ENCODE measurements around the gene ARMC2.

- TF ChIP-seq, protein P1, sequence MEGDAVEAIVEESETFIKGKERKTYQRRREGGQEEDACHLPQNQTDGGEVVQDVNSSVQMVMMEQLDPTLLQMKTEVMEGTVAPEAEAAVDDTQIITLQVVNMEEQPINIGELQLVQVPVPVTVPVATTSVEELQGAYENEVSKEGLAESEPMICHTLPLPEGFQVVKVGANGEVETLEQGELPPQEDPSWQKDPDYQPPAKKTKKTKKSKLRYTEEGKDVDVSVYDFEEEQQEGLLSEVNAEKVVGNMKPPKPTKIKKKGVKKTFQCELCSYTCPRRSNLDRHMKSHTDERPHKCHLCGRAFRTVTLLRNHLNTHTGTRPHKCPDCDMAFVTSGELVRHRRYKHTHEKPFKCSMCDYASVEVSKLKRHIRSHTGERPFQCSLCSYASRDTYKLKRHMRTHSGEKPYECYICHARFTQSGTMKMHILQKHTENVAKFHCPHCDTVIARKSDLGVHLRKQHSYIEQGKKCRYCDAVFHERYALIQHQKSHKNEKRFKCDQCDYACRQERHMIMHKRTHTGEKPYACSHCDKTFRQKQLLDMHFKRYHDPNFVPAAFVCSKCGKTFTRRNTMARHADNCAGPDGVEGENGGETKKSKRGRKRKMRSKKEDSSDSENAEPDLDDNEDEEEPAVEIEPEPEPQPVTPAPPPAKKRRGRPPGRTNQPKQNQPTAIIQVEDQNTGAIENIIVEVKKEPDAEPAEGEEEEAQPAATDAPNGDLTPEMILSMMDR (IDR thresholded peaks at IDR 0.05 in 8 of 11, conservative IDR thresholded peaks at IDR 0.05 in 3 of 11), result no peak
- TF ChIP-seq POLR2A (IDR thresholded peaks at IDR 0.05) (no peak), POLR2AphosphoS5 (IDR thresholded peaks at IDR 0.05) (no peak)
Observed at GRCh38 chr6:108955329-108955949, 107.2 kb downstream of the ARMC2 start.
